ENCODE measurements around the gene B3GNT5.

Gene B3GNT5

DNA sequence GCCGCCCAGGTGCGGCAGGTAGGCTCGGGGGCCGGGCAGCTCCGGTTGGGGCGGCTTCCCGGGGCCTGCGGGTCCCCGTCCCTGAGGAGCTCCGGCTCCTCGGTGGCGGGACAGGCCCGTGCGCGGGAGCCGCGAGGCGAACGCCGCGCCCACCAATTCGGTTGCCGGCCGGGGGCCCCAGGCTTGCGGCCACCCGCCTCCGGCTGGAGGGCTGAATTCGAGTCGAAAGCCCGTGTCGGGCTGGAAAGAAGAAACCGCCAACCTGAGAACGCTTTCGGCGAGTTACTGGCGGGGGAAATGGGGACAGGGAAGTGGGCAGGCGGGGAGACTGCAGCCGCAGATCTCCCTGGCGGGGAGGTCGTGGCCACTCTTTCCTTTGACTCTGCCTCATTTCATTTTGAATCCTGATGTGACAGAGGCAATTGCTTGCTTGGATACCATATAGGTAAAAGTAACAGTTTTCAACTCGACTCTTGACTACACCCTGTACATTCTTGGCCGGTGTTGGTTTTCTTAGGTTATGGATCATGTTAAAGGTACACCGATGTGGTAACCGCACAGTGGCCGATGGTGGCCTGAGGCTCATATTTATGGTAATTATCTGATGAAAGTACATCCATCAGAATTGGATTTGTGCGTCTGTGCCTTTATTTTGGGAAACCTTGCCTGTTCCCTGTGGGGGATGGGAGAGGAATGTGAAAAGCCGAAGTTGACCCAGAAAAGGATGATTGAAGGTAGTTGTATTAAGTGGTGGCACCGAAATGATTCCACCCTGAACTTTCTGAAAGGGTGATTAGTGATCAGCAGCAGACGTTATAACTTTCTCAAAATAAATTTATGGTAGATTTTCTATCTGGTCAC lies 1.7 kb downstream of the B3GNT5 start:
- no peak overlapping the region for H3K4me3 ChIP-seq (ENCODE audit: low read depth, low read length)
- no peak for DNase-seq (ENCODE audit: low read depth)
- TF ChIP-seq, protein P1, sequence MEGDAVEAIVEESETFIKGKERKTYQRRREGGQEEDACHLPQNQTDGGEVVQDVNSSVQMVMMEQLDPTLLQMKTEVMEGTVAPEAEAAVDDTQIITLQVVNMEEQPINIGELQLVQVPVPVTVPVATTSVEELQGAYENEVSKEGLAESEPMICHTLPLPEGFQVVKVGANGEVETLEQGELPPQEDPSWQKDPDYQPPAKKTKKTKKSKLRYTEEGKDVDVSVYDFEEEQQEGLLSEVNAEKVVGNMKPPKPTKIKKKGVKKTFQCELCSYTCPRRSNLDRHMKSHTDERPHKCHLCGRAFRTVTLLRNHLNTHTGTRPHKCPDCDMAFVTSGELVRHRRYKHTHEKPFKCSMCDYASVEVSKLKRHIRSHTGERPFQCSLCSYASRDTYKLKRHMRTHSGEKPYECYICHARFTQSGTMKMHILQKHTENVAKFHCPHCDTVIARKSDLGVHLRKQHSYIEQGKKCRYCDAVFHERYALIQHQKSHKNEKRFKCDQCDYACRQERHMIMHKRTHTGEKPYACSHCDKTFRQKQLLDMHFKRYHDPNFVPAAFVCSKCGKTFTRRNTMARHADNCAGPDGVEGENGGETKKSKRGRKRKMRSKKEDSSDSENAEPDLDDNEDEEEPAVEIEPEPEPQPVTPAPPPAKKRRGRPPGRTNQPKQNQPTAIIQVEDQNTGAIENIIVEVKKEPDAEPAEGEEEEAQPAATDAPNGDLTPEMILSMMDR (IDR thresholded peaks at IDR 0.05; ENCODE audit: control insufficient read depth, extremely low read depth, insufficient read depth), result no peak

GRCh38 chr3:183255348-183255730 lies 2.3 kb downstream of the B3GNT5 start:
- TF ChIP-seq, protein P1 (IDR thresholded peaks at IDR 0.05; ENCODE audit: control insufficient read depth, extremely low read depth, insufficient read depth), result no peak
- no peak for DNase-seq (ENCODE audit: low read depth)
- no peak overlapping the region for H3K4me3 ChIP-seq (ENCODE audit: low read depth, low read length)

GRCh38 chr3:183259087-183259486 lies 6.0 kb downstream of the B3GNT5 start:
- H3K4me3 ChIP-seq (ENCODE audit: low read depth, low read length), result no peak overlapping the region
- TF ChIP-seq, protein P1 (IDR thresholded peaks at IDR 0.05; ENCODE audit: control insufficient read depth, extremely low read depth, insufficient read depth), result no peak
- DNase-seq (ENCODE audit: low read depth), result no peak

DNA sequence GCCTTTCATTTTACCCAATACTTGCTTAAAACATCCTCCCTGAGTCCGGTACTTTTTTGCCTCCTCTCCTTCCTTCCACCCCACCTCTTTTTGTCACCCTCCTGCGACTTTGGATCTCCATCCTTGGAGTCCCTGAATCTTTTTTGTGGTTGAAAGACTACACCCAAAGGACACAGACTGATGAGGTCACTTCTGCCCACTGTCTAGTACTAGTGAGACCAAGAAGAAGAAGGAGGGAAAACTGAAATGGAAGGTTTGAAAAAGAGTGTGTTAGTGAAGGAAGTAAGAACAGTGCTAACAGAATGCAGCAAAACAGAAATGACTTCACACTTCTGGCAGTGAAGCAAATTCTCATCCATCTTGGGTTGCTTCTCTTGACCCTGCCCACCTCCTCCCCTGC lies 6.6 kb downstream of the B3GNT5 start:
- TF ChIP-seq, protein P1 (IDR thresholded peaks at IDR 0.05; ENCODE audit: control insufficient read depth, extremely low read depth, insufficient read depth), result no peak
- no peak overlapping the region for H3K4me3 ChIP-seq (ENCODE audit: low read depth, low read length)
- DNase-seq (ENCODE audit: low read depth), result no peak

DNA sequence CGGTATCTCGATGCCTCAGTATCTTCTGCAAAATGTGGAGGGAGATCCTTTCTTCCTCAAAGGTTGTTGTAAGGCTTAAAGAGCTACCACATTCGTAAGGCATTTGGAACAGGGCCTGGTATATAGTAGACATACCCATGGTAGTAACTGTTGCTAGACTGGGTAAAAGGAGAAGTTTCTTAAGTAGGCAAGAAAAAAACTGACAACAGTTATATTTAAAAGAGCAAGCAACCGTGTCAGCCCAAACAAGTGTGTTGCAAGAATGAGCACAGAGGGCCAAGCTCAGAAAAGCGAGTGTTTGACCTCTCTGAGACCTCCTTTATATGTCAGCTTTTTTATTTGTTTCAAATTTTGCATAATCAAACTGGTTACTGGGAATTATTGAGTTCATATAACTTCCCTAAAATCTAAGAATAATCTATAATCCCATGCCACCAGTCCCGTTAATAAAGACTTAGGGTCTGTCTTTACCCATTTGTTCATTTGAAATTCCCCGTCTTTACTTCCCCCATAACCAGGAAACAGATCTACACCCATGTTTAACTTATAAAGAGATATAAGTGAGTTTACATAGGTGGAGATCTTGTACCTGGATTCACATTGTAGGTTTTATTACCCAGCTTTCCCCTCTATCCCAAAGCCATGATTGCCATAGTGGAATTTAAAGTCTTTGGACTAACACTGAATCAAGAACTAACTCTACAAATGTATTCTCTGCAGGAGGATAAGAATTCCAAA lies 7.3 kb downstream of the B3GNT5 start:
- H3K4me3 ChIP-seq (ENCODE audit: low read depth, low read length), result no peak overlapping the region
- DNase-seq (ENCODE audit: low read depth), result no peak
- TF ChIP-seq, protein P1 (IDR thresholded peaks at IDR 0.05; ENCODE audit: control insufficient read depth, extremely low read depth, insufficient read depth), result no peak

- TF ChIP-seq, protein P1 (IDR thresholded peaks at IDR 0.05; ENCODE audit: control insufficient read depth, extremely low read depth, insufficient read depth), result no peak
- H3K4me3 ChIP-seq (ENCODE audit: low read depth, low read length), result no peak overlapping the region
- no peak for DNase-seq (ENCODE audit: low read depth)
These were observed 8.2 kb downstream of the B3GNT5 start for GRCh38 chr3:183261151-183261724.

Measured in LNCaP clone FGC (cell line).